H9 (cell line): ENCODE measurements around the gene RERE. TPM values are rescaled to one million over a fixed set of nuclear protein-coding genes. Genes with fewer than 3 reads are reported as not detected.
A peak's percentile ranks its signal among the peaks of the same experiment; 100 is the strongest.

Source experiments
- DNase-seq: peaks from one replicate; pipeline ENCODE4 v3.0.0-alpha.2; 2017
- H2AFZ ChIP-seq: one replicate; pipeline ENCODE4 v1.6.1; 2013; ENCODE audit warnings: mild to moderate bottlenecking, low read length, control low read depth, moderate library complexity
- H2AK5ac ChIP-seq: 2 replicates; pipeline ENCODE4 v1.6.1; 2013; ENCODE audit warnings: low read length, control low read depth, mixed read lengths; ENCODE audit not compliant: insufficient read length
- H2BK120ac ChIP-seq: one replicate; pipeline ENCODE4 v1.6.1; 2013; ENCODE audit warnings: low read depth, mild to moderate bottlenecking, low read length, control low read depth, inconsistent platforms; ENCODE audit not compliant: poor library complexity, severe bottlenecking
- H2BK12ac ChIP-seq: 2 replicates; pipeline ENCODE4 v1.6.1; 2013; ENCODE audit warnings: low read length, control low read depth, mixed read lengths, low read depth; ENCODE audit not compliant: insufficient read length
- H2BK15ac ChIP-seq: 2 replicates; pipeline ENCODE4 v1.6.1; 2013; ENCODE audit warnings: low read depth, low read length, control low read depth
- H2BK20ac ChIP-seq: one replicate; pipeline ENCODE4 v1.6.1; 2013; ENCODE audit warnings: low read depth, mild to moderate bottlenecking, low read length, control low read depth, inconsistent platforms; ENCODE audit not compliant: poor library complexity, severe bottlenecking
- H2BK5ac ChIP-seq: 2 replicates; pipeline ENCODE4 v1.6.1; 2013; ENCODE audit warnings: low read length, control low read depth, mixed read lengths; ENCODE audit not compliant: insufficient read length
- H3K14ac ChIP-seq: 2 replicates; pipeline ENCODE4 v1.6.1; 2013; ENCODE audit warnings: low read length, control low read depth; ENCODE audit not compliant: insufficient read depth
- H3K18ac ChIP-seq: 2 replicates; pipeline ENCODE4 v1.6.1; 2013; ENCODE audit warnings: low read depth, mild to moderate bottlenecking, mixed read lengths, low read length, control low read depth; ENCODE audit not compliant: insufficient read length
- H3K23ac ChIP-seq: 2 replicates; pipeline ENCODE4 v1.6.1; 2013; ENCODE audit warnings: low read length, control low read depth, mixed read lengths, low read depth; ENCODE audit not compliant: insufficient read length
- H3K23me2 ChIP-seq: 2 replicates; pipeline ENCODE4 v1.6.1; 2013; ENCODE audit warnings: low read depth, mild to moderate bottlenecking, mixed read lengths, low read length, control low read depth; ENCODE audit not compliant: insufficient read length, poor library complexity, severe bottlenecking
- H3K27ac ChIP-seq: 2 replicates; pipeline ENCODE4 v1.5.1; 2013; ENCODE audit warnings: low read length, control low read depth, mixed read lengths, low read depth; ENCODE audit not compliant: insufficient read length
- H3K27me3 ChIP-seq: 2 replicates; pipeline ENCODE4 v1.6.1; 2013; ENCODE audit warnings: low read length, control low read depth, inconsistent platforms; ENCODE audit not compliant: insufficient read depth
- H3K4ac ChIP-seq: 2 replicates; pipeline ENCODE4 v1.6.1; 2013; ENCODE audit warnings: low read depth, mild to moderate bottlenecking, control low read depth, inconsistent platforms, low read length, moderate library complexity
- H3K4me1 ChIP-seq: 2 replicates; pipeline ENCODE4 v1.6.1; 2013; ENCODE audit warnings: low read length, control low read depth, inconsistent platforms; ENCODE audit not compliant: insufficient read depth
- H3K4me2 ChIP-seq: 2 replicates; pipeline ENCODE4 v1.6.1; 2013; ENCODE audit warnings: low read length, control low read depth, mixed read lengths; ENCODE audit not compliant: insufficient read length, insufficient read depth
- H3K56ac ChIP-seq: 2 replicates; pipeline ENCODE4 v1.6.1; 2013; ENCODE audit warnings: low read depth, mild to moderate bottlenecking, mixed read lengths, low read length, control low read depth; ENCODE audit not compliant: insufficient read length
- H3K79me1 ChIP-seq: 2 replicates; pipeline ENCODE4 v1.6.1; 2013; ENCODE audit warnings: low read depth, mild to moderate bottlenecking, moderate library complexity, low read length, control low read depth, inconsistent platforms; ENCODE audit not compliant: insufficient read depth, poor library complexity, severe bottlenecking
- H3K79me2 ChIP-seq: 2 replicates; pipeline ENCODE4 v1.6.1; 2013; ENCODE audit warnings: low read length, control low read depth, inconsistent platforms; ENCODE audit not compliant: insufficient read depth
- H3K9ac ChIP-seq: 2 replicates; pipeline ENCODE4 v1.6.1; 2013; ENCODE audit warnings: low read length, control low read depth, mixed read lengths; ENCODE audit not compliant: insufficient read length; ENCODE audit errors: extremely low read depth
- H3K9me3 ChIP-seq: one replicate; pipeline ENCODE4 v1.6.1; 2013; ENCODE audit warnings: low read depth, low read length, inconsistent platforms; ENCODE audit not compliant: control insufficient read depth
- H3T11ph ChIP-seq: one replicate; pipeline ENCODE4 v1.6.1; 2013; ENCODE audit warnings: mild to moderate bottlenecking, low read length, control low read depth, inconsistent platforms
- H4K20me1 ChIP-seq: one replicate; pipeline ENCODE4 v1.6.1; 2013; ENCODE audit not compliant: control insufficient read depth, insufficient read length, insufficient read depth
- H4K5ac ChIP-seq: 2 replicates; pipeline ENCODE4 v1.6.1; 2013; ENCODE audit warnings: low read depth, mild to moderate bottlenecking, mixed read lengths, low read length, control low read depth; ENCODE audit not compliant: insufficient read length
- H4K8ac ChIP-seq: replicated peaks from 2 replicates; pipeline ENCODE4 v1.6.1; 2013; ENCODE audit warnings: low read length, control low read depth, mixed read lengths, low read depth; ENCODE audit not compliant: insufficient read length
- H4K91ac ChIP-seq: 2 replicates; pipeline ENCODE4 v1.6.1; 2013; ENCODE audit warnings: low read depth, mild to moderate bottlenecking, moderate library complexity, mixed read lengths, low read length, control low read depth; ENCODE audit not compliant: insufficient read length
- H3K27ac Mint-ChIP-seq, 3 experiments: 2 replicates in 2 of 3; 3 replicates in 1 of 3; pipeline ENCODE4 v1.8.0; 2020 to 2021; ENCODE audit warnings: mixed read lengths in 3 of 3, mild to moderate bottlenecking in 1 of 3, moderate library complexity in 1 of 3
- H3K27me3 Mint-ChIP-seq: 2 replicates; pipeline ENCODE4 v1.8.0; 2021; ENCODE audit warnings: low read depth, mild to moderate bottlenecking, moderate library complexity, mixed read lengths
- H3K36me3 Mint-ChIP-seq, 3 experiments: 2 replicates in 2 of 3; 3 replicates in 1 of 3; pipeline ENCODE4 v1.8.0; 2020 to 2021; ENCODE audit warnings: low read depth in 3 of 3, mixed read lengths in 3 of 3; ENCODE audit not compliant: insufficient read depth in 1 of 3
- H3K4me1 Mint-ChIP-seq, 2 experiments: 2 replicates each; pipeline ENCODE4 v1.8.0; 2020; ENCODE audit warnings: mixed read lengths in 2 of 2
- H3K4me3 Mint-ChIP-seq, 2 experiments: 2 replicates in 1 of 2; 3 replicates in 1 of 2; pipeline ENCODE4 v1.8.0; 2020 to 2021; ENCODE audit warnings: mild to moderate bottlenecking in 2 of 2, mixed read lengths in 2 of 2, moderate library complexity in 1 of 2
- H3K9me3 Mint-ChIP-seq, 2 experiments: 2 replicates in 1 of 2; 3 replicates in 1 of 2; pipeline ENCODE4 v1.8.0; 2020; ENCODE audit warnings: mild to moderate bottlenecking in 2 of 2, mixed read lengths in 2 of 2, moderate library complexity in 1 of 2
- WGBS: extraction: QIAGEN DNeasy Blood & Tissue Kit; methylation state at CpG from one replicate; pipeline ENCODE4 v1.1.7; 2013; ENCODE audit warnings: missing lambda C conversion rate, low lambda C conversion rate, mixed read lengths; ENCODE audit not compliant: insufficient read length; ENCODE audit errors: extremely low coverage; 5-methylcytosine and 5-hydroxymethylcytosine counted together
- total RNA-seq: library from RNA; stranded (reverse); gene quantifications from 2 replicates; pipeline ENCODE4 v1.2.1, GENCODE V29; 2021
- TF ChIP-seq, protein P1 (sequence below): fragments of 200-600 bp; sonication (generic); conservative IDR thresholded peaks from 3 replicates; pipeline ENCODE4 v1.8.0; 2021; ENCODE audit warnings: antibody characterized with exemption, mild to moderate bottlenecking

Gene RERE
- total RNA-seq, 1 experiment from 2014 or later: 103 TPM

DNA sequence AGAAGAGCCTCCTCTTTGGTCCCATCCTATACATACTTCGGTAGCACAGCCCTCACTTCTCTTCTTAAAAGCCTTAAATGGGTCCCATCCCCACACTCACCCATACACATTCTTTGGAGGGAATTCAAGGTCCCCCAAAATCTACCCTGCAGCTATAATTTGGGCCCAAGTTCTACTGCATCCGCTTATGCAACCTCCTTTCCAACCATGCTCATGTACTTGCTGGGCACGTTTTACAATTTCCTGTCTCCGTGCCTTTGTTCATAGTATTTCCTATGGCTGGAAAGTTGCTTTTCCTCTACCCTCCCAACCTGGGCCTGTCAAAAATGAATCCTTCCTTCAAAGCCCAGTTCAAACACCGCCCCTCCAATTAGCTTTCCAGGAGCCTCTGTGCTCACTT is 399.8 kb downstream of the RERE start:
- Histone ChIP-seq H3K79me2 (peaks cover 9% of the 10 kb centered on the region; the same call in 1 of the 2 replicates), H3K9me3 (no peaks in the 10 kb centered on the region), H3K4ac (no peak overlapping the region), H2BK120ac (no peak overlapping the region), H4K5ac (no peak overlapping the region), H2BK15ac (no peak overlapping the region), H2BK12ac (no peak overlapping the region), H3K18ac (no peak overlapping the region), H3K23me2 (peaks cover 2% of the 10 kb centered on the region), H4K91ac (no peak overlapping the region), H3K79me1 (peaks cover 2% of the 10 kb centered on the region), H3K4me2 (no peak overlapping the region), H3K27ac (no peak overlapping the region), H3K23ac (no peak overlapping the region), H2BK20ac (no peak overlapping the region), H3K27me3 (no peaks in the 10 kb centered on the region), H2AK5ac (no peak overlapping the region), H3K4me1 (peaks cover 11% of the 10 kb centered on the region), H2AFZ (no peak overlapping the region), H3K56ac (no peak overlapping the region), H2BK5ac (no peak overlapping the region), H4K20me1 (no peaks in the 10 kb centered on the region), H3K9ac (no peak overlapping the region), H3K14ac (no peak overlapping the region), H3T11ph (no peak overlapping the region), H4K8ac (no peak overlapping the region)
- Mint-ChIP-seq H3K9me3 (no peaks in the 10 kb centered on the region), H3K4me3 (no peak overlapping the region; a peak in 1 of 5 replicates), H3K27ac (peak overlapping the region in 1 of 3 experiments; percentile 59; a peak in 3 of 7 replicates), H3K36me3 (peaks cover 15 to 21% (median 19%) of the 10 kb centered on the region in 3 experiments; a peak in 6 of 7 replicates), H3K4me1 (peaks cover 21 to 22% of the 10 kb centered on the region in 2 experiments), H3K27me3 (no peaks in the 10 kb centered on the region)
- WGBS: no CpG with 5 or more reads among the region's 5 CpGs
- no peak for DNase-seq
- TF ChIP-seq, protein P1, sequence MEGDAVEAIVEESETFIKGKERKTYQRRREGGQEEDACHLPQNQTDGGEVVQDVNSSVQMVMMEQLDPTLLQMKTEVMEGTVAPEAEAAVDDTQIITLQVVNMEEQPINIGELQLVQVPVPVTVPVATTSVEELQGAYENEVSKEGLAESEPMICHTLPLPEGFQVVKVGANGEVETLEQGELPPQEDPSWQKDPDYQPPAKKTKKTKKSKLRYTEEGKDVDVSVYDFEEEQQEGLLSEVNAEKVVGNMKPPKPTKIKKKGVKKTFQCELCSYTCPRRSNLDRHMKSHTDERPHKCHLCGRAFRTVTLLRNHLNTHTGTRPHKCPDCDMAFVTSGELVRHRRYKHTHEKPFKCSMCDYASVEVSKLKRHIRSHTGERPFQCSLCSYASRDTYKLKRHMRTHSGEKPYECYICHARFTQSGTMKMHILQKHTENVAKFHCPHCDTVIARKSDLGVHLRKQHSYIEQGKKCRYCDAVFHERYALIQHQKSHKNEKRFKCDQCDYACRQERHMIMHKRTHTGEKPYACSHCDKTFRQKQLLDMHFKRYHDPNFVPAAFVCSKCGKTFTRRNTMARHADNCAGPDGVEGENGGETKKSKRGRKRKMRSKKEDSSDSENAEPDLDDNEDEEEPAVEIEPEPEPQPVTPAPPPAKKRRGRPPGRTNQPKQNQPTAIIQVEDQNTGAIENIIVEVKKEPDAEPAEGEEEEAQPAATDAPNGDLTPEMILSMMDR: no peak
